ENCODE measurements around the gene EPOP.
"Not testable (repeated sequence)": the region's sequence is repeated elsewhere in the genome, so short reads cannot be mapped to it uniquely, and the experiment has no call there.

EPOP gene

DNA sequence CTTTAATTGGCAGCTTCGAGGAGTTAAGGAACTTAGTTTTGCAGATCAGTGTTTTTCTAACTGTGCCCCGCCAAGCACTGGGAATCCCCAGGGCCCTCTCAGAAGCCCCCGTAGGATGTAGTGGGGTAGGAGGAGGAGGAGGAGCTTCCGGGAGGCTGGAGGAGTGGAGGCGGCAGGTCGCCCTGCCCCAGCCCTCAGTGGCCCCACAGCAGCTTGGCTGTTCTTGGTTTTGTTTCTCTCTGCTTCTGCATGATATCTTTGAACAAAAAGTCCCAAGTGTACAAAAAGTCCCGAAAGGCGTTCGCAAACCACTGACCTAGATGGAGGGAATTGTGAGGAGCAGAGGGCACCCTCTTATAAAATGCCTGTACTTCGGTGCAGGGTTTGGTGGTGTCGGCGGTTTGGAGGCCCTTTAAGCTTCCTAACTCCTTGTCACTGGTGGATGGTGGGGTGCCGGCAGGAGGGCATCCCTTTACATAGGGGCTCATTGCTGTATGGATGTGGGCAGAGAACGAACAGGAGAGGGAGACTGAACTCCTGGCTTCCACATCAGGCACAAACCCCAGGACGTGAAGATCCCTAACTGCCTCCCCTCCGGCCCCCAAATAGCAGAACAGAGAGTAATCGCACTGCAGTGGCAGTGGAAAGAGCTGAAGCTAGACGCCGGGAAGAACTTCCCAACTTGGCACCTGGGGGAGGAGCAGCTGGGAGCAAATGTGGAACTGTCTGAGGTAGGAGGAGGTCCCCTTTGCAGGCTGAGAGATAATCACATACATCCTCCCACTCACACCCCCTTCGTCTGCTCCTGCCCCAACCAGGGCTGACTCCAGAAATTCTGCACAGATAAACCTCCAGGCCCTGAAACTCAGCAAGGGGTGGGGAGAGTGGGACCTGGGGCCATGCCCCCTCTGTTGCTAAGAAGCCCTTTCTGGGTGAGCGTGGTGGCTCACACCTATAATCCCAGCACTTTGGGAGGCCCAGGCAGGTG is 20.1 kb downstream of the EPOP start:
- Histone ChIP-seq H3K9ac (ENCODE audit: low read depth, low read length, poor library complexity, severe bottlenecking) (no peak overlapping the region), H2AFZ (ENCODE audit: low read length) (no peak overlapping the region), H3K9me2 (replicated peaks; ENCODE audit: low read depth, low read length) (no peaks in the 10 kb centered on the region), H3K36me3 (ENCODE audit: insufficient read depth, low read length) (no peaks in the 10 kb centered on the region), H3K27me3 (ENCODE audit: insufficient read depth, low read length, poor library complexity, severe bottlenecking) (no peaks in the 10 kb centered on the region), H3K4me3 (ENCODE audit: low read length, poor library complexity, severe bottlenecking) (no peak overlapping the region), H3K4me2 (ENCODE audit: low read depth, low read length, poor library complexity, severe bottlenecking) (no peak overlapping the region), H3K79me2 (ENCODE audit: insufficient read depth, low read length) (no peaks in the 10 kb centered on the region), H3K4me1 (ENCODE audit: insufficient read depth, low read length, poor library complexity, severe bottlenecking) (peaks cover 10% of the 10 kb centered on the region), H4K20me1 (ENCODE audit: insufficient read depth, low read length, poor library complexity, severe bottlenecking) (no peaks in the 10 kb centered on the region), H3F3A (ENCODE audit: low read depth) (no peaks in the 10 kb centered on the region), H3K9me3 (ENCODE audit: insufficient read depth, low read depth, low read length) (no peaks in the 10 kb centered on the region)
- TF ChIP-seq, protein P1, sequence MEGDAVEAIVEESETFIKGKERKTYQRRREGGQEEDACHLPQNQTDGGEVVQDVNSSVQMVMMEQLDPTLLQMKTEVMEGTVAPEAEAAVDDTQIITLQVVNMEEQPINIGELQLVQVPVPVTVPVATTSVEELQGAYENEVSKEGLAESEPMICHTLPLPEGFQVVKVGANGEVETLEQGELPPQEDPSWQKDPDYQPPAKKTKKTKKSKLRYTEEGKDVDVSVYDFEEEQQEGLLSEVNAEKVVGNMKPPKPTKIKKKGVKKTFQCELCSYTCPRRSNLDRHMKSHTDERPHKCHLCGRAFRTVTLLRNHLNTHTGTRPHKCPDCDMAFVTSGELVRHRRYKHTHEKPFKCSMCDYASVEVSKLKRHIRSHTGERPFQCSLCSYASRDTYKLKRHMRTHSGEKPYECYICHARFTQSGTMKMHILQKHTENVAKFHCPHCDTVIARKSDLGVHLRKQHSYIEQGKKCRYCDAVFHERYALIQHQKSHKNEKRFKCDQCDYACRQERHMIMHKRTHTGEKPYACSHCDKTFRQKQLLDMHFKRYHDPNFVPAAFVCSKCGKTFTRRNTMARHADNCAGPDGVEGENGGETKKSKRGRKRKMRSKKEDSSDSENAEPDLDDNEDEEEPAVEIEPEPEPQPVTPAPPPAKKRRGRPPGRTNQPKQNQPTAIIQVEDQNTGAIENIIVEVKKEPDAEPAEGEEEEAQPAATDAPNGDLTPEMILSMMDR (conservative IDR thresholded peaks at IDR 0.05; ENCODE audit: low read length): no peak
- TF ChIP-seq EZH2phosphoT487 (IDR thresholded peaks at IDR 0.05; ENCODE audit: borderline replicate concordance): no peak

DNA sequence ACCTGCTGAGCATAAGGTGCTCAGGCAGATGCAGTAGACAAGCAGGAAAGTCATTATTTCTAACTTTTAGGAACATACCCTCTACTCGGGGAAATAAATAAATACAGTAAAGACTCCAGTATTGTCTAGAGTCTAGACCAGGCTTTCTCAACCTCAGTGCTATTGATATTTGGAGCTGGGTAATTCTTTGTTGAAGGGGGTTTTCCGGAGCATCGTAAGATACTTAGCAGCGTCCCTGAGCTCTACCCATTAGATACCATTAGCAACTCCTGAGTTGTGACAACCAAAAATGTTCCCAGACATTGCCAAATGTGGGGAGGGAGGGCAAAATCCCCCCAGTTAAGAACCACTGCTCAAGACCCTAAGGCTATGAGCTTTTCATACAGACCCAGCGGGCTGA is 21.1 kb downstream of the EPOP start:
- H3F3A ChIP-seq (ENCODE audit: low read depth): no peaks in the 10 kb centered on the region
- H3K4me1 ChIP-seq (ENCODE audit: insufficient read depth, low read length, poor library complexity, severe bottlenecking): peaks cover 3% of the 10 kb centered on the region
- TF ChIP-seq EZH2phosphoT487 (IDR thresholded peaks at IDR 0.05; ENCODE audit: borderline replicate concordance): no peak
- TF ChIP-seq, protein P1 (conservative IDR thresholded peaks at IDR 0.05; ENCODE audit: low read length): no peak
- no peak overlapping the region for H3K9ac ChIP-seq (ENCODE audit: low read depth, low read length, poor library complexity, severe bottlenecking)
- no peak overlapping the region for H2AFZ ChIP-seq (ENCODE audit: low read length)
- H3K9me3 ChIP-seq (ENCODE audit: insufficient read depth, low read depth, low read length): no peaks in the 10 kb centered on the region
- H3K79me2 ChIP-seq (ENCODE audit: insufficient read depth, low read length): no peaks in the 10 kb centered on the region
- H4K20me1 ChIP-seq (ENCODE audit: insufficient read depth, low read length, poor library complexity, severe bottlenecking): no peaks in the 10 kb centered on the region
- H3K9me2 ChIP-seq (replicated peaks; ENCODE audit: low read depth, low read length): no peaks in the 10 kb centered on the region
- H3K4me2 ChIP-seq (ENCODE audit: low read depth, low read length, poor library complexity, severe bottlenecking): no peak overlapping the region
- no peaks in the 10 kb centered on the region for H3K36me3 ChIP-seq (ENCODE audit: insufficient read depth, low read length)
- H3K4me3 ChIP-seq (ENCODE audit: low read length, poor library complexity, severe bottlenecking): no peak overlapping the region
- no peaks in the 10 kb centered on the region for H3K27me3 ChIP-seq (ENCODE audit: insufficient read depth, low read length, poor library complexity, severe bottlenecking)

DNA sequence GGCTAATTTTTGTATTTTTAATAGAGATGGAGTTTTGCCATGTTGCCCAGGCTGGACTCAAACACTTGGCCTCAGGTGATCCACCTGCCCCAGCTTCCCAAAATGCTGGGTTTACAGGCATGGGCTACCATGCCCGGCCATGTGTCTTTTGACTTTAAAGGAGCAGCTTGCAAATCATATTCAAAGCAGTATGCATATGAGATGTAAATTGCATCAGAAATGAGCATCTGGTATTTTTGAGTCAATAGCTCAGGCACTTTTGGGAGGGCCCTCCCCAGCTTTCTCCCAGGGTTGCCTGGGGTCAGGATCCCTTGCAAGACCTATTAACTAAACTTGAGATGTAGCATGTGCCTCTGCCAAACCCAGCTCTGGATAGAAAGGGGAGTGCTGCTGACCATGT is 21.5 kb downstream of the EPOP start:
- no peaks in the 10 kb centered on the region for H3K4me1 ChIP-seq (ENCODE audit: insufficient read depth, low read length, poor library complexity, severe bottlenecking)
- no peak overlapping the region for H3K4me3 ChIP-seq (ENCODE audit: low read length, poor library complexity, severe bottlenecking)
- no peak for TF ChIP-seq EZH2phosphoT487 (IDR thresholded peaks at IDR 0.05; ENCODE audit: borderline replicate concordance)
- TF ChIP-seq, protein P1 (conservative IDR thresholded peaks at IDR 0.05; ENCODE audit: low read length): no peak
- H3K4me2 ChIP-seq (ENCODE audit: low read depth, low read length, poor library complexity, severe bottlenecking): no peak overlapping the region
- H3K9me2 ChIP-seq (replicated peaks; ENCODE audit: low read depth, low read length): no peaks in the 10 kb centered on the region
- no peaks in the 10 kb centered on the region for H3K36me3 ChIP-seq (ENCODE audit: insufficient read depth, low read length)
- no peak overlapping the region for H2AFZ ChIP-seq (ENCODE audit: low read length)
- no peaks in the 10 kb centered on the region for H3F3A ChIP-seq (ENCODE audit: low read depth)
- no peaks in the 10 kb centered on the region for H4K20me1 ChIP-seq (ENCODE audit: insufficient read depth, low read length, poor library complexity, severe bottlenecking)
- H3K79me2 ChIP-seq (ENCODE audit: insufficient read depth, low read length): no peaks in the 10 kb centered on the region
- no peaks in the 10 kb centered on the region for H3K9me3 ChIP-seq (ENCODE audit: insufficient read depth, low read depth, low read length)
- no peaks in the 10 kb centered on the region for H3K27me3 ChIP-seq (ENCODE audit: insufficient read depth, low read length, poor library complexity, severe bottlenecking)
- H3K9ac ChIP-seq (ENCODE audit: low read depth, low read length, poor library complexity, severe bottlenecking): no peak overlapping the region

DNA sequence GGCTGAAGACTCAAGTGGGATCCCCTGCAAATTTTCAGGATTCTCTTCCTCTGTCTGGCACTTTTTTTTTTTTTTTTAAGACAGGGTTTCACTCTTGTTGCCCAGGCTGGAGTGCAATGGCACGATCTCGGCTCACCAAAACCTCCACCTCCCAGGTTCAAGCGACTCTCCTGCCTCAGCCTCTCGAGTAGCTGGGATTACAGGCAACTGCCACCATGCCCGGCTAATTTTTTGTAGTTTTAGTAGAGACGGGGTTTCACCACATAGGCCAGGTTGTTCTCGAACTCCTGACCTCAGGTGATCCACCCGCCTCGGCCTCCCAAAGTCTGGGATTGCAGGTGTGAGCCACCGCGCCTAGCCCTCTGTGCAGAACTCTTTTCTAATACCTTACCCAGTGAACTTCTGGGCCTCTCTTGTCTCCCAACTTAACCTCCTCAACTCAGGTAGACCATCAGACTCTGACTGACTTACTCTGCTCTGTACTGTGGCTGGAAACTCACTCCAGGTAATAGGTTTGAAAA is 24.0 kb downstream of the EPOP start:
- H3K4me1 ChIP-seq (ENCODE audit: insufficient read depth, low read length, poor library complexity, severe bottlenecking); H3K9me2 ChIP-seq (replicated peaks; ENCODE audit: low read depth, low read length); H3K4me2 ChIP-seq (ENCODE audit: low read depth, low read length, poor library complexity, severe bottlenecking); H3F3A ChIP-seq (ENCODE audit: low read depth); H3K27me3 ChIP-seq (ENCODE audit: insufficient read depth, low read length, poor library complexity, severe bottlenecking); H3K9ac ChIP-seq (ENCODE audit: low read depth, low read length, poor library complexity, severe bottlenecking); H3K9me3 ChIP-seq (ENCODE audit: insufficient read depth, low read depth, low read length); H3K36me3 ChIP-seq (ENCODE audit: insufficient read depth, low read length); H2AFZ ChIP-seq (ENCODE audit: low read length); H4K20me1 ChIP-seq (ENCODE audit: insufficient read depth, low read length, poor library complexity, severe bottlenecking); H3K4me3 ChIP-seq (ENCODE audit: low read length, poor library complexity, severe bottlenecking); H3K79me2 ChIP-seq (ENCODE audit: insufficient read depth, low read length): not testable (repeated sequence)

All from Loucy (cell line).